GM12892 (cell line): ENCODE results near the gene TOMM40.
"Not testable (repeated sequence)": the region's sequence is repeated elsewhere in the genome, so short reads cannot be mapped to it uniquely, and the experiment has no call there.

Experiments
- POLR2A ChIP-seq: IDR thresholded peaks from 2 replicates; pipeline ENCODE4 v1.6.1; 2011; ENCODE audit warnings: low read depth, low read length, control low read depth
- POLR2AphosphoS5 ChIP-seq: IDR thresholded peaks from 2 replicates; pipeline ENCODE4 v1.6.1; 2011; ENCODE audit warnings: low read depth, low read length, control low read depth
- TAF1 ChIP-seq: IDR thresholded peaks from 2 replicates; pipeline ENCODE4 v1.6.1; 2011; ENCODE audit warnings: low read depth, mild to moderate bottlenecking, control low read depth, low read length, borderline replicate concordance

DNA sequence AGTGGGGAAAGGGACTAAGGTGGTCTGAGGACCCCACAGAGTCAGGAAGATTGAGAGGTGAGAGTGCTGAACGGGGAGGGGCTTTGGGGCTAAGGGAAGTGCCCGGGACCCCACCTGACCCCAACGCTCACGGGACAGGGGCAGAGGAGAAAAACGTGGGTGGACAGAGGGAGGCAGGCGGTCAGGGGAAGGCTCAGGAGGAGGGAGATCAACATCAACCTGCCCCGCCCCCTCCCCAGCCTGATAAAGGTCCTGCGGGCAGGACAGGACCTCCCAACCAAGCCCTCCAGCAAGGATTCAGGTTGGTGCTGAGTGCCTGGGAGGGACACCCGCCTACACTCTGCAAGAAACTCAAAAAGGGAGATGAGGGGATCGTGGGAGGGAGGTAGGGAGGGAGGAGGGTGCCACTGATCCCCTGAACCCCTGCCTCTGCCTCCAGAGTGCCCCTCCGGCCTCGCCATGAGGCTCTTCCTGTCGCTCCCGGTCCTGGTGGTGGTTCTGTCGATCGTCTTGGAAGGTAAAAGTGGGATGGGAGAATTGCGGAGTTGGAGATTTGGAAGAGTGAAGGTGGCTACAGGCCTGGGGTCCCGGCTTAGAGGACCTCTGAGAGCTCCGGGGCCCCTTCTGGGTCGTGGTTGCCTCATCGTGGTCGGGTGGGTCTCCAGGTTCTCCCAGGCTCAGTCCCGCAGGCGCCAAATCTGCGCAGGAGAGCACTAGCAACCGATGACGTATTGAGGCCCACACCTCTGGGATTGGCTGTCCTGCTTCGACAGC, 23.6 kb downstream of the TOMM40 start, which contains the start of gene APOC1:
- TF ChIP-seq POLR2A, POLR2AphosphoS5, TAF1: not testable (repeated sequence)
